AG08395 (cell line): ENCODE measurements around the gene TRAM2.

Experiments used
- DNase-seq: peaks from one replicate; pipeline ENCODE4 v3.0.0; 2012; ENCODE audit warnings: mixed read lengths, low spot score

The TRAM2 gene, protein sequence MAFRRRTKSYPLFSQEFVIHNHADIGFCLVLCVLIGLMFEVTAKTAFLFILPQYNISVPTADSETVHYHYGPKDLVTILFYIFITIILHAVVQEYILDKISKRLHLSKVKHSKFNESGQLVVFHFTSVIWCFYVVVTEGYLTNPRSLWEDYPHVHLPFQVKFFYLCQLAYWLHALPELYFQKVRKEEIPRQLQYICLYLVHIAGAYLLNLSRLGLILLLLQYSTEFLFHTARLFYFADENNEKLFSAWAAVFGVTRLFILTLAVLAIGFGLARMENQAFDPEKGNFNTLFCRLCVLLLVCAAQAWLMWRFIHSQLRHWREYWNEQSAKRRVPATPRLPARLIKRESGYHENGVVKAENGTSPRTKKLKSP

DNA sequence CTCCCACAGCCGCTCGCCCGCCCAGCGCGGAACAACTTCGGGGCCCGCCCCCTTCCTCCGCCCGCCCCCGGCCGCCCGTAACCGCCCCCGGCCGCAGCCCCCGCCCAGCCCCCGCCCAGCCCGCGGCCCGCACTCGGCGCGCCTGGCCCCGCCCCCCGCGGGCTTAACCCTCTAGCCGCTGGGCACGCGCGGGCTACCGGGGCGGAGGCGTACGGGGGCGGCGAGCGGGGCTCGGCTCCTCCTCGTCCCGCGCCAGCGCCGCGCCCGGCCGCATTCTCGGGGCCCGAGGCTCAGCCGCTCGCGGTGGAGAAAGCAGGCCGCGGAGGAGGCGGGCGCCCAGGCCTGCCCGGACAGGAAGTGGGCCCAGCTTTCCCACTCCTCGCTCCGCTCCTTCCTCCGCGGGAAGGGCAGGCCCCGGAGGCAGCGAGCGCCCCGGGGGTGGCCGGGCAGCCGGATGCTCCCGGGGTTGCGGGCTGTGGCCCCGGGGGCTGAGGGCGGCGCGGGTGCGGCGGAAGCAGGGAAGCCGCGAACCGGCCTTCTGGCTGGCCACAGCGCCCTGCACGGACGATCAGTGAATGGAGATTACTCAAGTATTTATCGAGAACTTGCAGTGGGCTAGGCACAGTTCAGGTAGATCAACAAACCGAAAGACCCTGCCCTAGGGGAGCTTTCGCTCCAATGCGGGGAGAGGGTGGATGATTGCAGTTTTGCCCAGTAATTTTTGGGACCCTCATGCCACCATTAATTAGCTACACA is at the start of gene TRAM2:
Gene TRAM2 (minus strand): TSS at position 39 of the 756 bp plus-strand sequence. CDS start 145 bp downstream, outside the sequence.
- DNase-seq: peak; percentile 92

DNA sequence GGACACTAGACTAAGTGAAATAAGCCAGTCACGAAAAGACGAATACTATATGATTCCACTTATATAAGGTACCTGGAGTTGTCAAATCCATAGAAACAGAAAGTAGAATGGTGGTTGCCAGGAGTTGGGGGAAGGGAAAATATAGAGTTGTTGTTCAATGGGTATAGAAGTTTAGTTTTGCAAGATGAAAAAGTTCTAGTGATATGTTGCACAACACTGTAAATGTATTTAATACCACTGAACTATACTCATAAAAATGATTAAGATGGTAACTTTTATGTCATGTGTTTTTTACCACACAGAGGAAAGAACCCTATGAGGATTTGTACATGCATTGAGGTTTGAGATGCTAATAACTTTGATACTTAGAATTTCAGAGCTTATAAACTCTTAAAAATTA is 46.0 kb upstream of the TRAM2 start:
- no peak for DNase-seq

DNA sequence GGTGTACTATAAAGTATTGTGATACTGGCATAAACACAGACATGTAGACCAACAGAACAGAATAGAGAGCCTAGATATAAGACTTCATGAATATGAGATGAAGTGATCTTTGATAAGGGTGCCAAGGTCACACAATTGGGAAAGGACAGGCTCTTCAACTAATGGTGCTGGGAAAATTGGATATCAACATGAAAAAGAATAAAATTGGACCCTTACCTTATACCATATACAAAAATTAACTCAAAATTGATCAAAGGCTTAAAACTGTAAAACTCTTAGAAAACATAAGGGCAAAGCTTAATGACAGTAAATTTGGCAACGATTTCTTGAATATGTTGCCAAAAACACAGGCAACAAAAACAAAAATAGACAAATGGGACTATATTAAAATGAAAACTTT is 44.8 kb upstream of the TRAM2 start:
- DNase-seq: no peak

DNA sequence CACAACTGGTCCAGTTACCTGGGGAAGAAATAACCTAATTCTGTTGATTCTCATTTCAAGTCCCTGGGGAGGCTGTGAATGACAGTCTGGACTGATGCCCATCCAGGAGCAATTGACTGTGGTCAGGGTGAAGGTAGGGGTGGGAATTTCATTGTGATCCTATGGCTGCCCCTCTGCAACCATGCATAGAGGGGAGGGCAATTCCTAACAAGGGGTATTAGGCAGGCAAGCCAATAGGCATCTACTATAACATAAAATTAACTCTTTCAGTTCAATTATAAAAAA is 44.0 kb upstream of the TRAM2 start:
- DNase-seq: no peak

DNA sequence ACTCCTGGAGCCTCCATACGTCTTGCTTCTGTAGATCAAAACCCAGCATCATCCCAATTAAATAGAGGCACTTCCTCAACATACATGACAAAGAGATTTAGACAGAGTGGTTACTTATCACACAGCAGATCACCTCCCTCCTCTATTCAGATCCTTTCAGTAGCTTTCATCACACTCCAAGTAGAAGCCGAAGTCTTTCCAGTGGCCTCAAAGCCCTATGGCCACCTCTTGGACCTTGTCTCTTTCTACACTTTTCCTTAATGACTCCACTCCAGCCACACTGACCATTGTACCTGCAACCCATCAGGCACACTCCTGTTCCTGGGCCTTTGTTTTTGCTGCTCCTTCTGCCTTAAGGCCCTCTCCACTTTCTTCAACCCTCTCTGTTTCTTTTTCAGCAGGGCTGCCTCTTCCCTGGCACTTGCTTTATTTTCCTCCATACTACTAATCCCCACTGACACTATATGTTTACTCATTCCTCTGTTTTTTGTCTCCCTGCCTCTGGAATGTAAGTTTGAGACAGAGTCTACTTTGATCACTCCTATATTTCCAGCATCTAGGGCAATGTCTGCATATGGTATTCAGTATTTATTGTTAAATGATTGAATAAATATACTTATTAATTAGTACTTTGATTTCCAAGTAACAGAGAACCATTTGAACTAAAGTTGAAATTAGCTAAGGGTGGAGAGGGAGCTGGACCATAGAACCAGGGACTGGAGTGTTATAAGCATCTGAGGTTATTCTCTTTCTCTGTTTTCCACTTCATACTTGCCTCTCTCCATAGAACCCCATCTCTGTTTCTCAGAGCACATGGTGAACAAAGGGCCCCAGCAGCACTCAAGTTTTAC is 43.4 kb upstream of the TRAM2 start:
- no peak for DNase-seq

DNA sequence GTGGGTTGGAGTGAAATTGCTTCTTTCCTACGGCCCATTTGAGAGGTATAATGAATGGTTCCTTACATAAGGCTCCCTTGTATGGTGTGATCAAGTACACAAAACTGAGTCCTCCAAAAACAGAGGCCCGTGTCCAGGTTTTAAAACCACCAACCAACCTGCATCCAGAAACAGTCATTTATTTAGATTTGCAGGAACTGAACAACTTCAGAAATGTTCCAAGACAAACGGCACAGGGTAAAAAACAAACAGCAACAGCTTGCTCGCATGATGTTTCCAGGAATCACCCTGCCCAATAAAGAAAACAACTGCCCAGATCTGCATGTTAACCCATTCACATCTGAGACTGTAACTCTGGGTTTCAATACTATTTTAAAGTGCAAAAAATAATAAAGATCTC is 40.2 kb upstream of the TRAM2 start:
- no peak for DNase-seq

DNA sequence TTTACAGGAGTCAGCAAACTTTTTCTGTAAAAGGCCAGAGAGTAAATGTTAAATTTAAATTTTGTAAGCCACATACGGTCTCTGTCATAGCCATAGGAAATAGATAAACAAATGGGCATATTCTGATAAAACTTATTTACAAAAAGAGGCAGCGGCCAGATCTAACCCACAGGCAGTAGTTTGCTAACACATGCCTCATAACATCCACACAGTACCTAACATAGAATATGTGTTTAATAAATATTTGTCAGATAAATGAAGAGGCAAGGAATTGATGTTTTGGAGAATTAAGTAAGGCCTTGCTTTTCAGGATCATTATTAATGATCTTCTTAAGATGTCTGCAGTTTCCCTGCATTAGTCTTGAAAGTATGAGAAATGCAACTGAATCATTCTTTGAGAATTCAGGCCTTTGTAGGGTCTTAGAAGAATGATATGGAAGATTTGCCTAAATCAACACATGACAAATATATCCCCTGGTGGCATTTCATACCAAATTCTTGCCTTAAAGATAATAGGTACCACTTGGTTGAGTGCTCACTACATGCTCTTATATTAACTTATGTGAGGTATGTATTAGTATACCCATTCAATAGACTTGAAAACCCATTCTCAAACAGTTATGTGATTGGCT is 39.3 kb upstream of the TRAM2 start:
- DNase-seq: no peak

DNA sequence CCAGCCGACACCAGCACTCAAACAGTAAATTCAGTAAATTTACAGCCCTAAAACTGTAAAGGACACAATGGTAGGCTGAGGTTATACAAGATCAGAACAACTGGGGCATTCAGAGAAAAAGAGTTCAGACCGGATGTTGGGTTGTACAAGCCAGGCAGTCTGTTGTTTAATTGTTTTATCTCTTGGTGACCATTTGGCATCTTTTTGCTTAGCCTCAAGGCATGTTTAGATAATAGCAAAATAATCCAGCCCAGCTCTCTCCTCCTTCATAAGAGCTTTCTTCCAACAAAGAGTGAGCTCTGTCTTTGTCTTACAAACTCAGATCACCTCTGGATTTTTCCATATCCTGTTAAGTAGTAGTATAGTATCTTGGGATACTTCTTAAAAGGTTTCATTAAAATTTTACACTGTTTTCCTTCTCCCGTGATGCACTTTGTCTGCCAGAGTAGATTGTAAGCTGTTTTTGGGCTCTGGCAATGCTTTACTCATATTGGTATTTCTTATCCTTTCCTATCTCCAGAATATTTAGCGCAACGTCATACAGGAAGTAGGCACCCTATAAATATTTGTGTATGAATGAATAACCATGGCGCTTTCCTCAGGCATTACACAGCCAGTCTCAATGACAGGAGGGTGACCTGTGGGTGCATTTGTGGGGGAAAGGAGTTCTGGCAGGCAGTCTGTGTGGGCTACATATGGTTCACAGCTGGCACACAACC is 35.6 kb upstream of the TRAM2 start:
- peak; percentile 31 for DNase-seq

DNA sequence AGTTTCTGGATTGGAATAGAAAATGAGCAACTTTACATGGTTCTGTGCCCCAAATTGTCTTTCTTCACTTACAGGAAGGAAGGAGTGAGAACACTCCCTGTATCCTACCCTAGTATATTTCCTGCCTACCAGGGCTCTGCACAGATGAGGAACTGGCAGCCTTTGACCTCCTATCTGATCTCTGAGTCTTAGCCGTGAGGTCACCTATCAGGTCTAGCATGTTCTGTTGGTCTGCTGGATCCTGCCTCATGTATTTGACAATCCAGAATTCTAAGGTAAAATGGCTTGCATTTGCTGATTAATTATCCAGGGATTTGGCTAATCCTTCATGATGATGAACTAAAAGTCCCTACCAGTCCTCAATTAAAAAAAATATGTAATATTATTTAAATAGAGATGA is 35.0 kb upstream of the TRAM2 start:
- no peak for DNase-seq

DNA sequence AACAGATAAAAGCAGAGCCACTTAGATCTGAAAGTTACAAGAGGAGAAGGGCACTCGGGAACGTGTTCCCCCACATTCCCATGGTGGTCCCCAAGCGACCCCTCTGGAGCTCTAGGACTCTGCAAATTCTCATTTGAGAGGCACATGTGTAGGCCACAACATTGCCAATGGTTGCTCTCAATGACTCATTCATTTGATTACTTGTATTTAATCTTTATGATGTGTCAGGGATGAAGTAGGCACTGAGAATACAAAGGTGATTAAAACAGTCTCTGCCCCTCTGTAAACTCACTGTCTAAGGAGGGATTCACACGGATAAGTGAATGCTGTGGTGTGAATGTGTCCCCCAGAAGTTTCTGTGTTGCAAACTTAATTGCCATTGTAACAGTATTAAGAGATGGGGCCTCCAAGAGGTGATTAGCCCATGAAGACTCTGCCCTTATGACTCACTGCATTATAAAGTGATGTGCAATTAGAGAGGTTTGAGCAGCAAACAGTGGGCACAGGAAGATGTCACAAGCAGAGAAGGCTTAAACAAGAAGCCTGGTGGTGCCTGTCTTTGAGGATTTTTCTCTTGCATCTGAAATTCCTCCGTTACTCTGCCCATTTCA is 34.0 kb upstream of the TRAM2 start:
- no peak for DNase-seq

DNA sequence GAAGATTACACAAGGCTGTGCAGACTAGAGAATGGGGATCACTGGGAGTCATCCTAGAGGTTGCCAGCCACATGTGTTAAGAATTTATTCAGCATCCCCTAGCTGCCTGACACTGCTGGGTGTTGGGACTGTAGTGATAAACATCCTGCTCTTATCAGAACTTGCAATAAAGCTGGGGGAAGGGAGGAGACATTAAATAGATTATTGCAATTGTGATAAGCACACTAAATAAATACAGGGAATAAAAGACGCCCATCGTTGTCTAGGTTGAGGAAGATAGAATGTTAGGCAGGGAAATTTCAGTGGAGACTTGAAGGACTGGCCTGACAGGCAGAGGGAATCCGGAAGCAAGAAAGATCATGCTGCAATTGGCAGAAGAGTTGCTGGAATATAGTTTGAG is 33.2 kb upstream of the TRAM2 start:
- DNase-seq: no peak

DNA sequence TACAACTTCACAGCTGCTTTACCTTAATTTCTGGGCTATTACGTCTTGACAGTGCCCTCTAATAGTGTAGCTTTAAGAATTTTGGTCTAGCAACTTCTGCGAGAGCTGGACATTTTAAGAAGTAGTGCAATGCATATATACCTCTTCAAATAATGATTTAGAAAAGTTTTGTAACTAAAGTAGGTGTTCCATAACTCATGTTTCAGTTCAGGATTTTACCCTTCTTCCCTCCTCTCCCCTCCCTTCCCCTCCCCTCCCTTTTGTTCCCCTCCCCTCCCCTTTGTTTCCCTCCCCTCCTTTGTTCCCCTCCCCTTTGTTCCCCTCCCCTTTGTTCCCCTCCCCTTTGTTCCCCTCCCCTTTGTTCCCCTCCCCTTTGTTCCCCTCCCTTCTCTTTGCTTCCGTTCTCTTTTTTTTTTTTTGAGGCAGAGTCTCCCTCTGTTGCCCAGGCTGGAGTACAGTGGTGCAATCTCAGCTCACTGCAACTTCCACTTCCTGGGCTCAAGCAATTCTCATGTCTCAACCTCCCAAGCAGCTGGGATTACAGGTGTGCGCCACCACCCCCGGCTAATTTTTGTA is 28.8 kb upstream of the TRAM2 start:
- no peak for DNase-seq

DNA sequence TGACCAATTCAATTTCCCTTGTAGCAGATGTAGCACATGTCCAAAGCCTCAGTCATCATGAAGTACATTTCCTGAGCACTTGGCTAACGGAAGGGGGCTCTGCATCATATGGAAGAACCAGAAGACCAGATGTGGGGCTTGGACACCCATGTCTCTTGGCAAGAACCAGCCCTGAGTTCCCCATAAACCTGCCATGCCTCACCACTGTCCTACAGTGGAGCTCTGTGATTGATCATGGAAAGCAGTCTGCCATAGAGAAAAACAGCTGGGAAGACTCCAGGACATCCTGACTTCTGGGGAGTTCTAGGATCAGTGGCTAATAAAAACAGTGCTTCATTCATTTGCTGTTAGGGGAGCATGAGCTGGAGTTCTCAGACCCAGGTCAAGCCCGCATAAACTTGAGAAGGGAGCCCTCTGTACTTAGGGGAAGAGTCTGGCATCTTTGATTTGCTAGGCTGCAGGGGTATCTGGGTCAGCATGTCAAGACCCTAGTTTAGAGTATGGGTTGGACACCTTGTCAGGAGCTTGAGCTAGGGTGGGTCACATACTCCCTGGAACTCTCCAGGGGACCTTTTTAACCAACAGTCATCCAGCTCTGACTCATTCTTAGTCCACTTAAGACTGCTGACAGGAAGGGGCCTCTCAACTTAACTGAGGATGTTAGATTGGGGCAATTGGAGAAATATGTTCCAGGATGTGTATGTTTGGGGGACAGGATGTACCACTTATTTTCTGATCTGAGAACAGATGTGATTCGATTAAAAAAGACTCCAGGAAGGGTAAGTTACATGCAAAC is 26.3 kb upstream of the TRAM2 start:
- DNase-seq: peak; percentile 54

DNA sequence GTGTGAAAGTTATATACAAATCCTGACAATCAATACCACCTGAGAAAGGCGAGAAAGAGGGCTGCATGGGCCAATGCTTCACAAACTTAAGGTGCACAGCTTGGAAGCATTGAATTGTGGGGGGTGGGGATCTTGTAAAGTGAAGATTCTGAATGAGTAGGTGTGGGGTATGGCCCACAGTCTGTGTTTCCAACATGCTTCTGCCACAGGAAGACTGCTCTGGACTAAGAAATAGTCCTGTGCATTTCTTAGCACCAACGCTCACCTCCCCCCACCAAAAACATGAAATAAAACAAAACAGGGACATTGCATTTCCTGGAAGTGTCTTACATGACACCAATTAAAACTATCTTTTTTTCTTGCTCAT is 21.9 kb upstream of the TRAM2 start:
- no peak for DNase-seq

DNA sequence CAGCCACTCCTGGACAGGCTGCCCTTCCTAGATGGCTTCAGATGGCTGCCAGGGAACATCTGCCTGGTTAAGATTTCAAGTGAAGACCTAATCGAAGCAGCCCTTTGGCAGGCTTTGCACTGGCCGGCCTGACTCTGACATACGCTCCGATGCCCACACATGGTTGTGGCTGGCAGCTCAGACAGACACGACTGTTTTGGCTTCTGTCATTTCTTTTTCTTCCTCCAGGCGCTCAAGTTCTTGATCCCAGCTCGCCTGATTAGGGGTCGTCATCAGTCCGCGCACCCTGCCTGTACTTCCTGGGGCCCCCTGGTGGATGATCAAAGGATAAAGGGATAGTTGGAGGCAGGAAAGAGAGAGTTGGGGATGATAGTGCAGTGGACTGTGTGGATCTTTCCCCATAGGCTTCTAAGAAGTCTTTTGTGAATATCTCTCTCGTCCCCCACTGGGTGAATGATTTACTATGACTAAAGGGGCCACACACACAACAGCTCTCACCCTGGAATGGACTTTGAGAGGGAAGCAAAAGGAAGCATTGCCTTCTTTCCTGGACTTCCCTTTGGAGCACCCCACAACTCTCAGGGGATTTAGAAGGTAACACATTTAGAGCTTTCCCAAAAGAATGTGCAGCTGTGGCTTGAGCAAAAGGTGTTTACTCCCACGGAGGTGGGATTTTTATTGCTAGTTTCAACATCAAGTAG is 21.4 kb upstream of the TRAM2 start:
- peak; percentile 88 for DNase-seq

DNA sequence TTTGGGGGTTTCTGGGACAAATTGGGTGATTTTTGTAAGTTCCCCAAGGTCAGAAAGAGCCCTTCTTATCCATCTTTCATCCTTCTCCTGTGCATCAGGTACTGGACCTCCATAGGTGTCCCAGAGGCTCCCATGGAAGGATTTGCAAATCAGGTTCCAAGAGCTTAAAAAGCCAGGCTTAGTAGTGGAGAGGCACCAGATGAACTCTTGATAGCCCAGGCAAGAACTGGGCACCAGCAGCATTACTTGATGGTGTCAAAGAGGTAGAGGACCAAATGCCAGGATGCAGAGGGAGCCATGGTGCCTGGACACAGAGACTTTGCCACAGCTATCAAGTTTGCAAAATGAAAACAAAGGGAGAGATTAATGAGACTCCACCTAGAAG is 20.9 kb upstream of the TRAM2 start:
- no peak for DNase-seq

DNA sequence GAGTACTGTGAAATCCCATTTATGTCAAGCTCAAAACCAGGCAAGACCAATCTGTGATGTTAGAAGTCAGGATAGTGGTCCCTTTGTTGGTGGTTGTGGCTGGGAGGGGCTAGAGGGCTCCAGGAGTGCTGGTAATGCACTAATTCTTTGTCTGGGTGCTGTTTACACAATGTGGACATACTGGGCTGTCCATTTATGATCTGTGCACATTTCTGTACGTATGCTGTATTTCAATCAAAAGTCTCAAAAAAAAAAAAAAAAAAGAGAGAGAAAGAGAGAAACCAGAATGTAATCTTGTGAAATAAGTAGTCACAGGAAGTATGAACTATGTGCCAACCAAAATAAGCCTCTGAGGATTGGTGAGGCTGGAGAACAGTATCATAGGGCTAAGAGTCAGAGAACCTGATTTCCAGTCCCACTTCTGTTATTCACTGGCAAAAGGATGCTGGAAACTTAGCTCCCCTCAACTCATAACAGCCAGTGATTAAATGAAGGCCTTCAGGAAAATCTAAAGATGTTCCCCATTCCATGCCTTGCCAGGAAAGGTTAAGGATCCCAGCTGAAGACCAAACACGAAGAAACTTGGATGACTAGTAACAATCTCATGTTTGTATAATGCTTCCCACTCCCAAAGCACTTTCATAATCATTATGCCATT is 19.6 kb upstream of the TRAM2 start:
- DNase-seq: peak; percentile 67

DNA sequence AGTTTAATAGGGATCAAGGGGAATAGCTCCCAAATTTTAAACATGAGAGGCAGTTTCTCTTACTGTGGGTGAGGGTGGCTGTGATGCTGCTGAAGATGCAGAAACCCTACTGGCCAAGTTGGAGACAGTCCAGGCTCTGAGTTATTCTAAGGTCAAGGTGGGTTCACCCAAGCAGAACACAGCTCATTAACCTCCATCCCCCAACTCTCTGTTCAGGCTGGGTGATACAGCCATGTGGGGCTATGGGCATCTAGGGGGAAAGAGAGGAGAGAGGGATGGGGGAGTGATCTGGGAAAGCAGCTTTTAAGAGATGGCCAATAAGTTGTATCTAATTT is 18.9 kb upstream of the TRAM2 start:
- DNase-seq: no peak
